ENCODE measurements around the gene SEC14L5.

Gene SEC14L5

GRCh38 chr16:4981473-4981872, 23.3 kb downstream of the SEC14L5 start:
- Histone ChIP-seq H2BK15ac (ENCODE audit: low read length) (peak overlapping the region; percentile 49), H4K91ac (ENCODE audit: low read depth, low read length, poor library complexity) (no peak overlapping the region), H3K4me3 (ENCODE audit: low read length in 2 of 2) (no peak overlapping the region), H3K79me1 (ENCODE audit: low read depth, low read length) (no peaks in the 10 kb centered on the region), H3K14ac (ENCODE audit: low read length) (peak overlapping the region; percentile 38), H3K4me1 (ENCODE audit: control insufficient read depth in 2 of 2, insufficient read depth in 1 of 2, low read depth in 1 of 2, low read length in 2 of 2) (no peaks in the 10 kb centered on the region), H3K27me3 (ENCODE audit: control insufficient read depth in 3 of 3, insufficient read depth in 3 of 3, low read depth in 1 of 3, low read length in 3 of 3) (peaks cover 0 to 31% (median 3%) of the 10 kb centered on the region in 3 experiments), H3K9me3 (replicated peaks in 1 of 2; ENCODE audit: control insufficient read depth in 2 of 2, insufficient read depth in 1 of 2, low read depth in 1 of 2, low read length in 2 of 2) (peaks cover 0 to 2% of the 10 kb centered on the region in 2 donors), H3K23ac (ENCODE audit: low read depth, low read length, poor library complexity) (peak overlapping the region; percentile 65), H2BK120ac (ENCODE audit: low read depth, low read length) (peak overlapping the region; percentile 87), H2BK12ac (ENCODE audit: low read length) (peak overlapping the region; percentile 58), H3K36me3 (replicated peaks in 1 of 2; ENCODE audit: control insufficient read depth in 2 of 2, insufficient read depth in 2 of 2, low read length in 2 of 2) (no peaks in the 10 kb centered on the region), H2AK5ac (ENCODE audit: low read depth, low read length) (peak overlapping the region; percentile 92), H3K27ac (replicated peaks; ENCODE audit: low read length) (no peak overlapping the region), H4K8ac (ENCODE audit: low read depth, low read length) (peak overlapping the region; percentile 43), H3K9ac (ENCODE audit: low read depth, low read length, poor library complexity) (no peak overlapping the region), H3K4me2 (ENCODE audit: insufficient read depth, low read length, poor library complexity, severe bottlenecking) (no peak overlapping the region), H2AFZ (ENCODE audit: low read length) (peak overlapping the region; percentile 73), H3K18ac (ENCODE audit: low read length) (peak overlapping the region; percentile 48), H3K4ac (ENCODE audit: low read length) (no peak overlapping the region), H2BK5ac (ENCODE audit: low read length) (no peak overlapping the region)
- WGBS, 2 donors (ENCODE audit: extremely low coverage in 2 of 2, insufficient read length in 2 of 2, insufficient replicate concordance in 1 of 2) = no CpG with 5 or more reads among the region's 7 CpGs
- DNase-seq (ENCODE audit: low spot score) = no peak

GRCh38 chr16:4982056-4982867, 24.1 kb downstream of the SEC14L5 start:
- DNase-seq (ENCODE audit: low spot score) = no peak

GRCh38 chr16:4984174-4984990, 26.3 kb downstream of the SEC14L5 start:
- WGBS, 2 donors (ENCODE audit: extremely low coverage in 2 of 2, insufficient read length in 2 of 2, insufficient replicate concordance in 1 of 2) = no CpG with 5 or more reads among the region's 5 CpGs
- no peak overlapping the region for H4K8ac ChIP-seq (ENCODE audit: low read depth, low read length)
- DNase-seq (ENCODE audit: low spot score) = no peak

More at GRCh38 chr16:4982056-4982867, 24.1 kb downstream of the SEC14L5 start:
- H3K27me3 ChIP-seq (ENCODE audit: control insufficient read depth in 3 of 3, insufficient read depth in 3 of 3, low read depth in 1 of 3, low read length in 3 of 3) = peaks cover 1 to 39% (median 7%) of the 10 kb centered on the region in 3 experiments
- H3K4me3 ChIP-seq (ENCODE audit: low read length in 2 of 2) = no peak overlapping the region
- peak overlapping the region; percentile 87 for H3K18ac ChIP-seq (ENCODE audit: low read length)
- no peak overlapping the region for H3K9ac ChIP-seq (ENCODE audit: low read depth, low read length, poor library complexity)
- peak overlapping the region; percentile 73 for H2AFZ ChIP-seq (ENCODE audit: low read length)
- peak overlapping the region; percentile 0 for H2BK15ac ChIP-seq (ENCODE audit: low read length)
- H2BK12ac ChIP-seq (ENCODE audit: low read length) = peak overlapping the region; percentile 84
- peak overlapping the region; percentile 53 for H4K91ac ChIP-seq (ENCODE audit: low read depth, low read length, poor library complexity)
- H3K23ac ChIP-seq (ENCODE audit: low read depth, low read length, poor library complexity) = peak overlapping the region; percentile 65
- H3K9me3 ChIP-seq (replicated peaks in 1 of 2; ENCODE audit: control insufficient read depth in 2 of 2, insufficient read depth in 1 of 2, low read depth in 1 of 2, low read length in 2 of 2) = no peaks in the 10 kb centered on the region
- H3K79me1 ChIP-seq (ENCODE audit: low read depth, low read length) = no peaks in the 10 kb centered on the region
- no peak overlapping the region for H3K4ac ChIP-seq (ENCODE audit: low read length)
- peak overlapping the region; percentile 92 for H2AK5ac ChIP-seq (ENCODE audit: low read depth, low read length)
- no peaks in the 10 kb centered on the region for H3K36me3 ChIP-seq (replicated peaks in 1 of 2; ENCODE audit: control insufficient read depth in 2 of 2, insufficient read depth in 2 of 2, low read length in 2 of 2)
- H3K27ac ChIP-seq (replicated peaks; ENCODE audit: low read length) = no peak overlapping the region
- peak overlapping the region; percentile 87 for H2BK120ac ChIP-seq (ENCODE audit: low read depth, low read length)
- no peak overlapping the region for H4K8ac ChIP-seq (ENCODE audit: low read depth, low read length)
- H3K4me2 ChIP-seq (ENCODE audit: insufficient read depth, low read length, poor library complexity, severe bottlenecking) = no peak overlapping the region
- peak overlapping the region; percentile 38 for H3K14ac ChIP-seq (ENCODE audit: low read length)
- WGBS, 2 donors (ENCODE audit: extremely low coverage in 2 of 2, insufficient read length in 2 of 2, insufficient replicate concordance in 1 of 2) = no CpG with 5 or more reads among the region's 20 CpGs
- peaks cover 0 to 2% of the 10 kb centered on the region in 2 donors for H3K4me1 ChIP-seq (ENCODE audit: control insufficient read depth in 2 of 2, insufficient read depth in 1 of 2, low read depth in 1 of 2, low read length in 2 of 2)
- peak overlapping the region; percentile 39 for H2BK5ac ChIP-seq (ENCODE audit: low read length)

GRCh38 chr16:4987250-4987579, 29.1 kb downstream of the SEC14L5 start:
- Histone ChIP-seq H3K23ac (ENCODE audit: low read depth, low read length, poor library complexity) (no peak overlapping the region), H2BK12ac (ENCODE audit: low read length) (peak overlapping the region; percentile 46), H2BK5ac (ENCODE audit: low read length) (no peak overlapping the region), H3K79me1 (ENCODE audit: low read depth, low read length) (no peaks in the 10 kb centered on the region), H3K27me3 (ENCODE audit: control insufficient read depth in 3 of 3, insufficient read depth in 3 of 3, low read depth in 1 of 3, low read length in 3 of 3) (peaks cover 6 to 48% (median 24%) of the 10 kb centered on the region in 3 experiments), H3K4me1 (ENCODE audit: control insufficient read depth in 2 of 2, insufficient read depth in 1 of 2, low read depth in 1 of 2, low read length in 2 of 2) (peaks cover 0 to 6% of the 10 kb centered on the region in 2 donors), H3K4ac (ENCODE audit: low read length) (no peak overlapping the region), H3K4me3 (ENCODE audit: low read length in 2 of 2) (peak overlapping the region in 1 of 2 donors; percentile 74), H3K9me3 (replicated peaks in 1 of 2; ENCODE audit: control insufficient read depth in 2 of 2, insufficient read depth in 1 of 2, low read depth in 1 of 2, low read length in 2 of 2) (peaks cover 0 to 3% of the 10 kb centered on the region in 2 donors), H3K18ac (ENCODE audit: low read length) (peak overlapping the region; percentile 77), H3K4me2 (ENCODE audit: insufficient read depth, low read length, poor library complexity, severe bottlenecking) (peak overlapping the region; percentile 51), H3K36me3 (replicated peaks in 1 of 2; ENCODE audit: control insufficient read depth in 2 of 2, insufficient read depth in 2 of 2, low read length in 2 of 2) (no peaks in the 10 kb centered on the region), H2AFZ (ENCODE audit: low read length) (peak overlapping the region; percentile 76), H3K27ac (replicated peaks; ENCODE audit: low read length) (no peak overlapping the region), H2BK120ac (ENCODE audit: low read depth, low read length) (no peak overlapping the region), H2AK5ac (ENCODE audit: low read depth, low read length) (no peak overlapping the region), H4K91ac (ENCODE audit: low read depth, low read length, poor library complexity) (no peak overlapping the region), H3K9ac (ENCODE audit: low read depth, low read length, poor library complexity) (peak overlapping the region; percentile 77), H2BK15ac (ENCODE audit: low read length) (peak overlapping the region; percentile 30), H4K8ac (ENCODE audit: low read depth, low read length) (no peak overlapping the region), H3K14ac (ENCODE audit: low read length) (no peak overlapping the region)
- no peak for DNase-seq (ENCODE audit: low spot score)
- WGBS, 2 donors (ENCODE audit: extremely low coverage in 2 of 2, insufficient read length in 2 of 2, insufficient replicate concordance in 1 of 2) = no CpG with 5 or more reads among the region's 10 CpGs

More at GRCh38 chr16:4984174-4984990, 26.3 kb downstream of the SEC14L5 start:
- no peak overlapping the region for H3K4ac ChIP-seq (ENCODE audit: low read length)
- H3K27me3 ChIP-seq (ENCODE audit: control insufficient read depth in 3 of 3, insufficient read depth in 3 of 3, low read depth in 1 of 3, low read length in 3 of 3) = peaks cover 6 to 58% (median 24%) of the 10 kb centered on the region in 3 experiments
- H2BK12ac ChIP-seq (ENCODE audit: low read length) = no peak overlapping the region
- H3K4me1 ChIP-seq (ENCODE audit: control insufficient read depth in 2 of 2, insufficient read depth in 1 of 2, low read depth in 1 of 2, low read length in 2 of 2) = peaks cover 0 to 6% of the 10 kb centered on the region in 2 donors
- H3K79me1 ChIP-seq (ENCODE audit: low read depth, low read length) = no peaks in the 10 kb centered on the region
- H3K9me3 ChIP-seq (replicated peaks in 1 of 2; ENCODE audit: control insufficient read depth in 2 of 2, insufficient read depth in 1 of 2, low read depth in 1 of 2, low read length in 2 of 2) = peaks cover 0 to 3% of the 10 kb centered on the region in 2 donors
- no peak overlapping the region for H3K18ac ChIP-seq (ENCODE audit: low read length)
- H3K9ac ChIP-seq (ENCODE audit: low read depth, low read length, poor library complexity) = no peak overlapping the region
- H3K4me3 ChIP-seq (ENCODE audit: low read length in 2 of 2) = no peak overlapping the region
- H2AFZ ChIP-seq (ENCODE audit: low read length) = no peak overlapping the region
- H3K27ac ChIP-seq (replicated peaks; ENCODE audit: low read length) = no peak overlapping the region
- H3K4me2 ChIP-seq (ENCODE audit: insufficient read depth, low read length, poor library complexity, severe bottlenecking) = no peak overlapping the region
- no peak overlapping the region for H3K23ac ChIP-seq (ENCODE audit: low read depth, low read length, poor library complexity)
- no peak overlapping the region for H2AK5ac ChIP-seq (ENCODE audit: low read depth, low read length)
- H3K14ac ChIP-seq (ENCODE audit: low read length) = no peak overlapping the region
- H3K36me3 ChIP-seq (replicated peaks in 1 of 2; ENCODE audit: control insufficient read depth in 2 of 2, insufficient read depth in 2 of 2, low read length in 2 of 2) = no peaks in the 10 kb centered on the region
- no peak overlapping the region for H4K91ac ChIP-seq (ENCODE audit: low read depth, low read length, poor library complexity)
- no peak overlapping the region for H2BK5ac ChIP-seq (ENCODE audit: low read length)
- no peak overlapping the region for H2BK120ac ChIP-seq (ENCODE audit: low read depth, low read length)
- H2BK15ac ChIP-seq (ENCODE audit: low read length) = no peak overlapping the region
